HepG2 (cell line): ENCODE data around the gene ZNF625. TPM values are rescaled to one million over a fixed set of nuclear protein-coding genes. Genes with fewer than 3 reads are reported as not detected.

Source experiments
- BRCA1 ChIP-seq: sonication (generic); formaldehyde crosslinking; IDR thresholded peaks from 2 replicates; pipeline ENCODE4 v1.4.0; 2020; ENCODE audit warnings: missing genetic modification reagents
- ERF ChIP-seq: IDR thresholded peaks from 2 replicates; pipeline ENCODE4 v1.6.1; 2018; ENCODE audit warnings: missing biosample characterization, missing genetic modification reagents
- ETV5 ChIP-seq: IDR thresholded peaks from 2 replicates; pipeline ENCODE4 v1.6.1; 2018; ENCODE audit warnings: missing biosample characterization, missing genetic modification reagents, inconsistent platforms, borderline replicate concordance
- NCOA1 ChIP-seq: sonication (generic); formaldehyde crosslinking; IDR thresholded peaks from 2 replicates; pipeline ENCODE4 v1.9.0; 2021; ENCODE audit warnings: missing genetic modification reagents
- ZNF354B ChIP-seq: sonication (generic); formaldehyde crosslinking; IDR thresholded peaks from 2 replicates; pipeline ENCODE4 v1.8.0; 2022; ENCODE audit warnings: mild to moderate bottlenecking, missing genetic modification reagents
- ZNF441 ChIP-seq: sonication (generic); formaldehyde crosslinking; IDR thresholded peaks from 2 replicates; pipeline ENCODE4 v1.7.0; 2021; ENCODE audit warnings: missing genetic modification reagents, borderline replicate concordance
- ZNF468 ChIP-seq: sonication (generic); formaldehyde crosslinking; IDR thresholded peaks from 2 replicates; pipeline ENCODE4 v1.8.0; 2022; ENCODE audit warnings: mild to moderate bottlenecking, moderate library complexity, missing genetic modification reagents
- ZNF644 ChIP-seq: IDR thresholded peaks from 2 replicates; pipeline ENCODE4 v1.6.1; 2016; ENCODE audit warnings: low read depth
- polyA plus RNA-seq, 8 experiments: library from polyadenylated mRNA; depleted of rRNA in 3 of 8; stranded (reverse) in 7 of 8; unstranded in 1 of 8; fragments of >200 nt; fragmentation: Illumina TruSeq in 4 of 8; extraction: Trizol in 4 of 8; gene quantifications; 2 replicates each; pipeline versions ENCODE4 v1.2.1 to v1.2.3, GENCODE V29; 2011 to 2016; ENCODE audit warnings: low read depth in 4 of 8, missing spikeins in 1 of 8, mixed read lengths in 1 of 8; ENCODE audit not compliant: insufficient read depth in 1 of 8
- total RNA-seq, 5 experiments: library from RNA; depleted of rRNA; stranded (reverse); fragments of >200 nt; fragmentation: Illumina TruSeq; extraction: Trizol; gene quantifications; 2 replicates each; pipeline ENCODE4 v1.2.3, GENCODE V29; 2016; ENCODE audit warnings: low read depth in 1 of 5
- TF ChIP-seq, protein P1 (sequence below): sonication (generic); formaldehyde crosslinking; conservative IDR thresholded peaks from 2 replicates; pipeline ENCODE4 v1.4.0; 2020; ENCODE audit warnings: missing genetic modification reagents
- TF ChIP-seq, protein P2 (sequence below): sonication (generic); formaldehyde crosslinking; IDR thresholded peaks from 2 replicates; pipeline ENCODE4 v1.9.0; 2021; ENCODE audit warnings: missing genetic modification reagents, borderline replicate concordance
- TF ChIP-seq, protein P3 (sequence below): IDR thresholded peaks from 2 replicates; pipeline ENCODE4 v1.6.1; 2016; ENCODE audit warnings: mild to moderate bottlenecking
- TF ChIP-seq, protein P4 (sequence below): sonication (generic); formaldehyde crosslinking; IDR thresholded peaks from 2 replicates; pipeline ENCODE4 v1.5.0; 2020; ENCODE audit warnings: missing genetic modification reagents, mild to moderate bottlenecking, borderline replicate concordance

The ZNF625 gene
- total and polyA plus RNA-seq, 2 of the 13 experiments (the other 11 are each of a cell fraction or from before 2014, with no cell fraction given): 1.7 to 12.2 TPM

DNA sequence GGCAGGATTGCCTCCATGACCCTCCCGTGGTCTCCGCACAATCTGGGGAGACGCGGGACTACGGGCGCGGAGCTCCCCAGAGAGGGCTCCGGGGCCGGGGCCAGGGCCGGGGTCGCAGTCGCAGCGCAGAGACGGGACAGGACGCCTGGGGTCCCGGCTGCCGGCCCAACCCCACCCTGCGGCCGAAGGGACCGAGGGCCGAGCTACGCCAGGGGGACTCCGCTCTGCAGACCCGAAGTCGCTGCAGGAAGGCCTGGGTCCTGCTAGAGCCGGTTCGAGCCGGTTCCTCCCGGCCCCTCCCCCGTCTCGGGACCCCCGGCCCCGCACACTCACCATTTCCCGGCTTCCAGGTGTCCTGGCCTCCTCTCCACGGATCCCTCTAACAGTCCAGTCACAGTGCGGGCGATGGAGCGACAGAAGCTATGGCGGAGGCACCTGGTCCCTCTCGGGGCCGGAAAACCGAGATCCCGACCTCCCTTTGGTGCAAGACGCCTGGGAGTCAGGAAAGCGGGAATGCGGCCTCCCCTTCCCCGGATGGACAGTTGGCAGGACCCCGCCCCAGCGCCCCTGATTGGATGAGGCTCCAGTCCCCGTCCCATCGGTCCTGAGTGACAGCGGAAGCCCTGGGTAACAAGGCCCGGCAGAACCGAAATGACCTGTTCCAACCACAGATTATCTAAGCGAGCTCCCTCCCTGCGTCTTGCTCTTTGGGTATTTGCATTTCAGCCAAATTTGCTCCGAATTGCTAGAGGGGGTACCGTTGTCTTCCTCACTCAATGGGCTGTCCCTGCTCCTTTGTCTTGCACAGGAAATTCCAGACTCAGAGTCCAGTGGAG lies at the start of gene ZNF625 (continued):
- no peak for TF ChIP-seq ZNF644 (CRISPR knock-in tag)
- 0 out of 2 replicates have a peak, but pooled peaks have one; percentile 26 for TF ChIP-seq BRCA1
- no peak for TF ChIP-seq NCOA1 (CRISPR knock-in tag)
- TF ChIP-seq ERF (CRISPR knock-in tag): 0 out of 2 replicates have a peak, but pooled peaks have one; percentile 25
- no peak for TF ChIP-seq ZNF441 (CRISPR knock-in tag)
- TF ChIP-seq, protein P1, sequence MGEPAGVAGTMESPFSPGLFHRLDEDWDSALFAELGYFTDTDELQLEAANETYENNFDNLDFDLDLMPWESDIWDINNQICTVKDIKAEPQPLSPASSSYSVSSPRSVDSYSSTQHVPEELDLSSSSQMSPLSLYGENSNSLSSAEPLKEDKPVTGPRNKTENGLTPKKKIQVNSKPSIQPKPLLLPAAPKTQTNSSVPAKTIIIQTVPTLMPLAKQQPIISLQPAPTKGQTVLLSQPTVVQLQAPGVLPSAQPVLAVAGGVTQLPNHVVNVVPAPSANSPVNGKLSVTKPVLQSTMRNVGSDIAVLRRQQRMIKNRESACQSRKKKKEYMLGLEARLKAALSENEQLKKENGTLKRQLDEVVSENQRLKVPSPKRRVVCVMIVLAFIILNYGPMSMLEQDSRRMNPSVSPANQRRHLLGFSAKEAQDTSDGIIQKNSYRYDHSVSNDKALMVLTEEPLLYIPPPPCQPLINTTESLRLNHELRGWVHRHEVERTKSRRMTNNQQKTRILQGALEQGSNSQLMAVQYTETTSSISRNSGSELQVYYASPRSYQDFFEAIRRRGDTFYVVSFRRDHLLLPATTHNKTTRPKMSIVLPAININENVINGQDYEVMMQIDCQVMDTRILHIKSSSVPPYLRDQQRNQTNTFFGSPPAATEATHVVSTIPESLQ (CRISPR knock-in tag): no peak
- no peak for TF ChIP-seq ZNF468 (CRISPR knock-in tag)
- TF ChIP-seq, protein P2, sequence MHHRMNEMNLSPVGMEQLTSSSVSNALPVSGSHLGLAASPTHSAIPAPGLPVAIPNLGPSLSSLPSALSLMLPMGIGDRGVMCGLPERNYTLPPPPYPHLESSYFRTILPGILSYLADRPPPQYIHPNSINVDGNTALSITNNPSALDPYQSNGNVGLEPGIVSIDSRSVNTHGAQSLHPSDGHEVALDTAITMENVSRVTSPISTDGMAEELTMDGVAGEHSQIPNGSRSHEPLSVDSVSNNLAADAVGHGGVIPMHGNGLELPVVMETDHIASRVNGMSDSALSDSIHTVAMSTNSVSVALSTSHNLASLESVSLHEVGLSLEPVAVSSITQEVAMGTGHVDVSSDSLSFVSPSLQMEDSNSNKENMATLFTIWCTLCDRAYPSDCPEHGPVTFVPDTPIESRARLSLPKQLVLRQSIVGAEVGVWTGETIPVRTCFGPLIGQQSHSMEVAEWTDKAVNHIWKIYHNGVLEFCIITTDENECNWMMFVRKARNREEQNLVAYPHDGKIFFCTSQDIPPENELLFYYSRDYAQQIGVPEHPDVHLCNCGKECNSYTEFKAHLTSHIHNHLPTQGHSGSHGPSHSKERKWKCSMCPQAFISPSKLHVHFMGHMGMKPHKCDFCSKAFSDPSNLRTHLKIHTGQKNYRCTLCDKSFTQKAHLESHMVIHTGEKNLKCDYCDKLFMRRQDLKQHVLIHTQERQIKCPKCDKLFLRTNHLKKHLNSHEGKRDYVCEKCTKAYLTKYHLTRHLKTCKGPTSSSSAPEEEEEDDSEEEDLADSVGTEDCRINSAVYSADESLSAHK (CRISPR knock-in tag): no peak
- TF ChIP-seq, protein P3, sequence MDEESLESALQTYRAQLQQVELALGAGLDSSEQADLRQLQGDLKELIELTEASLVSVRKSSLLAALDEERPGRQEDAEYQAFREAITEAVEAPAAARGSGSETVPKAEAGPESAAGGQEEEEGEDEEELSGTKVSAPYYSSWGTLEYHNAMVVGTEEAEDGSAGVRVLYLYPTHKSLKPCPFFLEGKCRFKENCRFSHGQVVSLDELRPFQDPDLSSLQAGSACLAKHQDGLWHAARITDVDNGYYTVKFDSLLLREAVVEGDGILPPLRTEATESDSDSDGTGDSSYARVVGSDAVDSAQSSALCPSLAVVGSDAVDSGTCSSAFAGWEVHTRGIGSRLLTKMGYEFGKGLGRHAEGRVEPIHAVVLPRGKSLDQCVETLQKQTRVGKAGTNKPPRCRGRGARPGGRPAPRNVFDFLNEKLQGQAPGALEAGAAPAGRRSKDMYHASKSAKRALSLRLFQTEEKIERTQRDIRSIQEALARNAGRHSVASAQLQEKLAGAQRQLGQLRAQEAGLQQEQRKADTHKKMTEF: peak; percentile 69; the same call in 1 of the 2 replicates
- TF ChIP-seq ETV5 (CRISPR knock-in tag): peak; percentile 22; the same call in 1 of the 2 replicates
- TF ChIP-seq, protein P4, sequence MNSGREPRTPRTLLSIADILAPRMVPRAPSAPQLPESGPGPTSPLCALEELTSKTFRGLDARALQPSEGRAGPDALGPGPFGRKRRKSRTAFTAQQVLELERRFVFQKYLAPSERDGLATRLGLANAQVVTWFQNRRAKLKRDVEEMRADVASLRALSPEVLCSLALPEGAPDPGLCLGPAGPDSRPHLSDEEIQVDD: no peak
- no peak for TF ChIP-seq ZNF354B (CRISPR knock-in tag)
